HG02970 (cell line): ENCODE measurements around the gene MRPL46.
A peak's percentile ranks its signal among the peaks of the same experiment; 100 is the strongest.
"Not testable (repeated sequence)": the region's sequence is repeated elsewhere in the genome, so short reads cannot be mapped to it uniquely, and the experiment has no call there.

ENCODE experiments used
- ATAC-seq: cut with Tn5 transposase; IDR thresholded peaks from one replicate; pipeline ENCODE4 v1.9.1; 2021; ENCODE audit warnings: mild to moderate bottlenecking, moderate library complexity, moderate number of reproducible peaks; ENCODE audit not compliant: unreplicated experiment, low FRiP score

The MRPL46 gene

GRCh38 chr15:88480981-88481380 lies 13.8 kb upstream of the MRPL46 start:
- ATAC-seq: no peak

DNA sequence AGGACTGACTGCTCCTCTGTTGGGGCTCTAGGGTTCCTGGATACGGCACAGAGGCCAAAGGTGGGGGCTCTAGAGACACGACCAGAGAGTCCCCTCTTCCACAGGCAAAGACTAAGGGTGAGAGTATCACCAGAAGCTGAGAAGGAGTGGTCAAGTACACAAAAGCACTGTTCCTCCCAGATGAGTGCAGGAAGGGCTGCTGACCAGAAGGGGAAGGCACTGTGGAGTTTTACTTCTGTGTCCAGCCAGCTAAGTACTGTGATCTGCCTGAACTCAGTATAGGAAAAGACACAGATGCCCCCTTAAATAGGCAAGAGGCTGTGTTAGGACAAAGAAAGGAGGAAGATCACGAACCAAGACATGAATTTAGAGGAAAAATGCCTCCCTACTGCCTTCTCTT lies 12.0 kb upstream of the MRPL46 start:
- no peak for ATAC-seq

DNA sequence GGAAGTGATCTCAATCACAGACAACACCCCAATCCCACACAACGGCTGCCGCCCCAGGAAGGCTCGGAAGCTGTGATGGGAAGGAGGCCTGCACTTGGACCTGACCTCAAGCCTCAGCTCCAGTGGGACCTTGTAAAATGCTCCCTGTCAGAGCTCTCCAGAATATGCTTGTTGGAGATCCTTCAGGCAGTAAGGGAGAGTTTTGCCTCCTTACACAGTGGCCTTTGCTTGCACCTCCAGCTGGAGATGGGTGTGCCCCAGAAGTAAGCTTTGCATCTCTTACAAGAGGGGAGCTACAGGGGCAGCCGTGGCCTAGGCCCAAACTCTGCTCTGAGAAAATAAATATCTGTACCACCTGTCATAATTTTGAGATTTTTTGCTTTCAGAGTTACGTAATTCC lies 10.7 kb upstream of the MRPL46 start:
- no peak for ATAC-seq

DNA sequence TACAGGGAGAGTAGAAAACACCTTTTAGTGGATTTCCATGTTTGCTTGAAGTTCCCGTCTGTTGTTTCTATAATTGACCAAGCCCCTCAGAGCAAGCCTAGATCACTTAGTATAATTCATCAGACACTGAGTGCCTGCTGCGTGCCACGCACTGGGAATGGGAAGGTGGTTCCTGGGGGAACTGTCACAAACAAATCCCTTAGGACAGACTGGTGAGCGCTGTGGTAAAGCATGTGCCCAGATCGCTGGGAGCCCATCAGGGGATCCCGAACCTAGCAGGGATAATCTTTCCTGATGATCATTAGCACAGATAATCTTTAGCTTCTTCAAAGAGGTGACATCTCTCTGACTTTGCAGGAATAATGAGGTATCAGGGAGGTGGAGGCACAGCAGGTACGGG lies 9.9 kb upstream of the MRPL46 start:
- no peak for ATAC-seq

DNA sequence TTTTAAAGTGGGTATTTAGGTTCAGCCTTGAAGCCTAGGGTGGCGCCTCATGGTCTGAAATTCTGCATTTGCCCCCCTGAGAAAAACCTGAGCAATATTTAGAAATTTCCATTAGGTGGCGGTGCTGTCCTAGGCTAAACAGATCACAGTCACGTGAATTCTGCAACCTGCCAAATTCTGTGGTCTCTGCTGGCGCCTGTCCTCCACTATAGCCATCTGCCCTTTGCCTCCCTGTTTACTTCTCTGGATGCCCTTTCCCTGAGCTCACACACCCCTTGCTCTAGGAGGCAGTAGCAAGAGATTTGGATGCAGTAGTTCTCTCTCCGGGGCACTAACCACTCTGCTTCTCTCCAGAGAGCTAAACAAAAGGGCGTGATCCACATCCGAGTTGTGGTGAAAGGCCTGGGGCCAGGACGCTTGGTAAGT lies 9.5 kb upstream of the MRPL46 start:
- no peak for ATAC-seq

DNA sequence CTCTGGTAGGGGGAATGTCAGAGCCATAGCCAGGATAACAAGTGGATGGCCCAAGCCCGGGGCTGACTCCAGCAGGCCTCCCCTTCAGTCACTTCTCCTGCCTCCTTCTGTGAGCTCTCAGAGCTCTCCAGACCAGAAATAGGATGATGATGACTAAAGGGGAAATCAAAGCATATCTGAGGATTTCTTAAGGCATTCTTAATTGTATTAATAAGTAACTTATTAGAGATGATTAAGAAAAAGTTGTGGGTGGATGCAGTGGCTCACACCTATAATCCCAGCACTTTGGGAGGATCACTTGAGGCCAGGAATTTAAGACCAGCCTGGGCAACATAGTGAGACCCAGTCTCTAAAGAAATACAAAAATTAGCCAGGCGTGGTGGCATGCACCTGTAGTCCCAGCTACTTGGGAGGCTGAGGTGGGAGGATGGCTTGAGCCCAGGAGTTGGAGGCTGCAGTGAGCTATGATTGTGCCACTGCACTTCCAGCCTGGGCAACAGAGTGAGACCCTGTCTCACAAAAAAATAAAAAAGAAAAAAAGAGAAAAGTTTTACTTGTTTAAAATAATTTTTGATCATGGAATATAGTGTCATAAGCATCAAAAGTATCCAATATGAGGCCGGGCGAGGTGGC lies 6.6 kb upstream of the MRPL46 start:
- not testable (repeated sequence) for ATAC-seq

- ATAC-seq: no peak
Measured at GRCh38 chr15:88472225-88472624, 5.0 kb upstream of the MRPL46 start.

GRCh38 chr15:88470625-88471372 lies 3.6 kb upstream of the MRPL46 start:
- ATAC-seq: no peak

DNA sequence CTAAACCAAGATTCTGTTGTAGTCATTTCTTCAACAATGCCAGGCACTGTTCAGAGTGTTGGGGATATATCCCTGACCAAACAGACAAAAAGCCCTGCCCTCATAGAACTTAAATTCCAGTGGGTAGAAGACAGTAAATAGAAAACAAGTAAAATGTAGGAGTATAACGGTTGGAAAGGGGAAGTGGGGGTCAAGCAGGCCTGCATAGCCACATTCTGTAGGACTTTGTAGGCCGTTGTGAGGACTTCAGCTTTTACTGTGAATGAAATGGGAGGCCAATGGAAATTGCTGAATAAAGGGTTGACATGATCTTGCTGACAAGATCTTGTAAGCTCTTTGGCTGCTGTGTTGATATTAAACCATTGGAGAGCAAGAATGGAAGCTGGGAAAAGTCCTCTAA lies 2.1 kb upstream of the MRPL46 start:
- ATAC-seq: no peak

- not testable (repeated sequence) for ATAC-seq
Measured at GRCh38 chr15:88468721-88469120, 1.5 kb upstream of the MRPL46 start.

- ATAC-seq: peak; percentile 4
Measured at GRCh38 chr15:88467935-88468528, 844 bp upstream of the MRPL46 start.

DNA sequence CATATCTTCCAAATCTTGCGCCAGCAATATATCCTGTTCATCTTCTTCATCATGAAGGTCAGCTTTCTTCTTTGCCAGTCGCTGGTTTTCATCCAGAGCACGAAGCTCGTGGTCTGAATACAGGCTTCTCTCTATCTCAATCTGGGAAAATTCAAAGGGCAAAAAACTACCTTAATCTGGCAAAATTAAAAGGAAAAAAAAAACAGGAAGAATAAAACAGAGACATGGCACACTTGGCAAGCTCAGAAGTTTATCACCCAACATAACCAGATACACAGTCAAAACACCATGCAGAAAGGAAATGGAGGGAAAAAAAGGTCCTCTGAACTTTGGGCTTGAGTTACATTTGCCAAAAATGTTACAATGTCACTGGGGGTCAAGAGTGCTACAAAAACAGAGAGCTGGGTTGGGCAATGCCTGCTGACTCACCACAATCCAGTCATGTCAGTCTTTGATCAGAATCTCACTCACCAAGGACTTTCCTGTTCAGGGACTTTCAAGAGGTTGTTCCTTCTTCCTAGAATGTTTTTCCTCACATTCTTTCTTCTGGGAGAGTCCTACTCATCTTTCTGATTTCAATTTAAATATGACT lies 1.5 kb downstream of the MRPL46 start:
- ATAC-seq: no peak

GRCh38 chr15:88463870-88464532 lies 3.2 kb downstream of the MRPL46 start:
- no peak for ATAC-seq

- no peak for ATAC-seq
Measured at GRCh38 chr15:88456733-88457132, 10.5 kb downstream of the MRPL46 start.

DNA sequence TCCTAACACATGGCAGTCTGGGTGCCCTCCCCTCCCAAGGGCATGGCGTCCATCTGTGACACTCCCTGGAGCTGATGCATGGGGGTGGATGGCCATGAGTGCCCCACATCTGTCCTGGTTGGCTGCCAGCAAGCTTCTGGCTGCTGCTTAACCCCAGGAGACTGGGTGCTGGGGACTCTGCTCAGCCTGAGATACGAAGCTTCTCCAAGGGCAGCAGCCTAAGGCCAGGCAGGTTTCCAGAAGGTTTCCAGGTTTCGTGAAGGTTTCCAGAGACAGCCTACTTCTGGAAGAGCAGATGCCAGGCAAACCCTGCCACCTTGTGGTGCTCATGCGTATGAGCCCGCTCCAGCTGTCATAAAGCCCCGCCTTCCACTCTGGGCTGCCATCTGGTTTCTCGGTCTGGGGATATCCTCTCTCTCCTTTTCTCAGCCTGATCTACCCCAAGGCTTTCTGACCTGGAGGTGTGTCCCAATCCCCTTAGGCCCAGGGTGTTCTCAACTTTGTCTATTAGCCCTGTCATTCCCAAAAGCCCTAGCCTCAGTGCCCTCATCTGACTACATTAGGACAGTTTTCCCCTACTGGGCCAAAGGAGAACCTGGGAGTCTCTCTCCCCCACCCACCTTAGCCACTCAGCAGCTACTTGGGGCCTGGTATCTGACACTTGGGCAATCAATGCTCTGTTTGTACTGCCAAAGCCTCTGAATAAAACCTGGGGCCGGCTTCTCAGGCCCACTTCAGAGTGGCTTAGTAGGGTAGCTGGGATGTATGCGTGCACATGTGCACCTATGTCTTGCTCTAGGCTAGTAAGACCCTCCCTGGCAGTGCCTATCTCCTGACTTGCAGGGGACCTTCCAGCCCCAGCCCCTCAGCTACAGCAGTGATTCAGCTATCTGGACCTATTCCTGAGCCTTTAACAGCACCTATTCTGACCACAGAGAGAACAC lies 12.0 kb downstream of the MRPL46 start:
- peak; percentile 77 for ATAC-seq

DNA sequence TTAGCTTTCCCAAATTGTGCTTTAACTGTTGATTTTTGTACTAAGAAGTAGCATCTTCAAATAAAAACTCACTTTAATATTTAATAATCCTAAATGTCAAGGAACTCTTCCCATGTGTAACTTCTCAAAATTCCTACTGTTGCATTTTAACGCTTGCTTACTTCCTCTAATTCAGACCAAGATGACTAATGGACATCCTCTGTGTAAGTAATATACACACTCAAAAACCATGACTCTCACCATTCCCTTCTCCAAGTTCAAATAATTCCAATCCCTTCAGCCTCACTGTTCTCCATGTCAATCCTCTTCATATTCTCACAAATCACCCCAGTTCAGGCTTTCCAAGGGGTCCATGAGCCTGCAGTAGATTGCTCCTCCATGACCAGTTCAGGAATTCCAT lies 13.0 kb downstream of the MRPL46 start:
- ATAC-seq: no peak

GRCh38 chr15:88453651-88454050 lies 13.5 kb downstream of the MRPL46 start:
- no peak for ATAC-seq

GRCh38 chr15:88450125-88450798 lies 16.9 kb downstream of the MRPL46 start:
- no peak for ATAC-seq

- ATAC-seq: no peak
Measured at GRCh38 chr15:88449581-88449980, 17.6 kb downstream of the MRPL46 start.
